Measurements from ENCODE around the gene SLC13A3. TPM values are rescaled to one million over a fixed set of nuclear protein-coding genes. Genes with fewer than 3 reads are reported as not detected.

SLC13A3 gene
- total RNA-seq, 1 donor from 2014 or later = 0.66 TPM

GRCh38 chr20:46546936-46547335 is 104.3 kb downstream of the SLC13A3 start:
- Histone ChIP-seq H3K27ac (ENCODE audit: low read depth, low read length) (no peak overlapping the region), H3K4me2 (ENCODE audit: low read length) (no peak overlapping the region), H3K79me2 (ENCODE audit: insufficient read depth, low read length) (no peaks in the 10 kb centered on the region), H3K4me1 (ENCODE audit: insufficient read depth, low read length) (no peaks in the 10 kb centered on the region), H3K9me3 (ENCODE audit: insufficient read depth, low read depth, low read length) (no peaks in the 10 kb centered on the region), H4K20me1 (ENCODE audit: insufficient read depth, low read length) (no peaks in the 10 kb centered on the region), H3K4me3 (ENCODE audit: insufficient read depth, low read depth, low read length) (no peak overlapping the region), H3K9ac (ENCODE audit: low read length) (no peak overlapping the region), H2AFZ (ENCODE audit: low read depth, low read length) (no peak overlapping the region), H3K36me3 (ENCODE audit: insufficient read depth, low read length) (no peaks in the 10 kb centered on the region), H3K27me3 (ENCODE audit: insufficient read depth, low read length) (peaks cover 2% of the 10 kb centered on the region)
- Mint-ChIP-seq H3K4me1 (ENCODE audit: low read depth, unreplicated experiment) (no peaks in the 10 kb centered on the region), H3K27ac (ENCODE audit: unreplicated experiment) (no peak overlapping the region), H3K27me3 (ENCODE audit: low read depth, unreplicated experiment) (no peaks in the 10 kb centered on the region), H3K9me3 (ENCODE audit: unreplicated experiment) (no peaks in the 10 kb centered on the region), H3K4me3 (ENCODE audit: unreplicated experiment) (no peak overlapping the region), H3K36me3 (ENCODE audit: low read depth, unreplicated experiment) (no peaks in the 10 kb centered on the region)
- FAIRE-seq (no peak), DNase-seq (ENCODE audit: low read depth) (no peak)
- TF ChIP-seq CTCF (IDR thresholded peaks at IDR 0.05; ENCODE audit: insufficient read depth, low read depth, low read length) (no peak), EZH2 (IDR thresholded peaks at IDR 0.05; ENCODE audit: insufficient read depth, low read length) (no peak)

GRCh38 chr20:46546298-46546697 is 105.0 kb downstream of the SLC13A3 start:
- Histone ChIP-seq H3K9me3 (ENCODE audit: insufficient read depth, low read depth, low read length) (no peaks in the 10 kb centered on the region), H4K20me1 (ENCODE audit: insufficient read depth, low read length) (no peaks in the 10 kb centered on the region), H3K79me2 (ENCODE audit: insufficient read depth, low read length) (no peaks in the 10 kb centered on the region), H3K9ac (ENCODE audit: low read length) (no peak overlapping the region), H2AFZ (ENCODE audit: low read depth, low read length) (no peak overlapping the region), H3K4me1 (ENCODE audit: insufficient read depth, low read length) (no peaks in the 10 kb centered on the region), H3K4me2 (ENCODE audit: low read length) (no peak overlapping the region), H3K4me3 (ENCODE audit: insufficient read depth, low read depth, low read length) (no peak overlapping the region), H3K36me3 (ENCODE audit: insufficient read depth, low read length) (no peaks in the 10 kb centered on the region), H3K27ac (ENCODE audit: low read depth, low read length) (no peak overlapping the region), H3K27me3 (ENCODE audit: insufficient read depth, low read length) (peaks cover 2% of the 10 kb centered on the region)
- FAIRE-seq (no peak), DNase-seq (ENCODE audit: low read depth) (no peak)
- Mint-ChIP-seq H3K4me1 (ENCODE audit: low read depth, unreplicated experiment) (no peaks in the 10 kb centered on the region), H3K9me3 (ENCODE audit: unreplicated experiment) (no peaks in the 10 kb centered on the region), H3K36me3 (ENCODE audit: low read depth, unreplicated experiment) (no peaks in the 10 kb centered on the region), H3K27me3 (ENCODE audit: low read depth, unreplicated experiment) (no peaks in the 10 kb centered on the region), H3K27ac (ENCODE audit: unreplicated experiment) (no peak overlapping the region), H3K4me3 (ENCODE audit: unreplicated experiment) (no peak overlapping the region)
- TF ChIP-seq EZH2 (IDR thresholded peaks at IDR 0.05; ENCODE audit: insufficient read depth, low read length) (no peak), CTCF (IDR thresholded peaks at IDR 0.05; ENCODE audit: insufficient read depth, low read depth, low read length) (no peak)

GRCh38 chr20:46545827-46546138 is 105.5 kb downstream of the SLC13A3 start:
- no peak for TF ChIP-seq EZH2 (IDR thresholded peaks at IDR 0.05; ENCODE audit: insufficient read depth, low read length)
- TF ChIP-seq CTCF (IDR thresholded peaks at IDR 0.05; ENCODE audit: insufficient read depth, low read depth, low read length) = no peak
- H4K20me1 ChIP-seq (ENCODE audit: insufficient read depth, low read length) = no peaks in the 10 kb centered on the region
- H3K4me1 Mint-ChIP-seq (ENCODE audit: low read depth, unreplicated experiment) = no peaks in the 10 kb centered on the region
- H3K4me1 ChIP-seq (ENCODE audit: insufficient read depth, low read length) = no peaks in the 10 kb centered on the region
- FAIRE-seq (no peak), DNase-seq (ENCODE audit: low read depth) (no peak)
- H2AFZ ChIP-seq (ENCODE audit: low read depth, low read length) = no peak overlapping the region
- H3K36me3 ChIP-seq (ENCODE audit: insufficient read depth, low read length) = no peaks in the 10 kb centered on the region
- H3K27ac Mint-ChIP-seq (ENCODE audit: unreplicated experiment) = no peak overlapping the region
- H3K4me3 ChIP-seq (ENCODE audit: insufficient read depth, low read depth, low read length) = no peak overlapping the region
- no peak overlapping the region for H3K4me2 ChIP-seq (ENCODE audit: low read length)
- H3K9ac ChIP-seq (ENCODE audit: low read length) = no peak overlapping the region
- H3K9me3 ChIP-seq (ENCODE audit: insufficient read depth, low read depth, low read length) = no peaks in the 10 kb centered on the region
- H3K36me3 Mint-ChIP-seq (ENCODE audit: low read depth, unreplicated experiment) = no peaks in the 10 kb centered on the region
- H3K27me3 Mint-ChIP-seq (ENCODE audit: low read depth, unreplicated experiment) = no peaks in the 10 kb centered on the region
- no peaks in the 10 kb centered on the region for H3K79me2 ChIP-seq (ENCODE audit: insufficient read depth, low read length)
- H3K9me3 Mint-ChIP-seq (ENCODE audit: unreplicated experiment) = no peaks in the 10 kb centered on the region
- no peak overlapping the region for H3K4me3 Mint-ChIP-seq (ENCODE audit: unreplicated experiment)
- H3K27ac ChIP-seq (ENCODE audit: low read depth, low read length) = no peak overlapping the region
- peaks cover 5% of the 10 kb centered on the region for H3K27me3 ChIP-seq (ENCODE audit: insufficient read depth, low read length)

Data from astrocyte (in vitro differentiated cells and primary cell).